ENCODE measurements around the gene PPL. TPM values are rescaled to one million over a fixed set of nuclear protein-coding genes. Genes with fewer than 3 reads are reported as not detected.

PPL gene
- total RNA-seq, result not detected in 2 replicates

GRCh38 chr16:4936991-4937781 lies at the start of gene PPL:
Gene PPL (minus strand): TSS chr16:4937148. CDS start chr16:4937045, 103 bp downstream.
- Mint-ChIP-seq H3K4me1 (ENCODE audit: low read depth) (no peaks in the 10 kb centered on the region), H3K4me3 (peak within 1 kb of the TSS; percentile 68), H3K36me3 (ENCODE audit: low read depth) (peaks cover 1% of the 10 kb centered on the region), H3K9me3 (no peaks in the 10 kb centered on the region), H3K27me3 (ENCODE audit: insufficient read depth) (peaks cover 28% of the 10 kb centered on the region), H3K27ac (no peak within 1 kb of the TSS)
- peak; percentile 7 for DNase-seq (ENCODE audit: low spot score)
- intact Hi-C loops (cut with micrococcal nuclease), result no loop called here

- H3K4me3 Mint-ChIP-seq, result no peak overlapping the region
- intact Hi-C loops (cut with micrococcal nuclease), result no loop called here
These were observed 47.4 kb upstream of the PPL start for GRCh38 chr16:4984174-4984990.

DNA sequence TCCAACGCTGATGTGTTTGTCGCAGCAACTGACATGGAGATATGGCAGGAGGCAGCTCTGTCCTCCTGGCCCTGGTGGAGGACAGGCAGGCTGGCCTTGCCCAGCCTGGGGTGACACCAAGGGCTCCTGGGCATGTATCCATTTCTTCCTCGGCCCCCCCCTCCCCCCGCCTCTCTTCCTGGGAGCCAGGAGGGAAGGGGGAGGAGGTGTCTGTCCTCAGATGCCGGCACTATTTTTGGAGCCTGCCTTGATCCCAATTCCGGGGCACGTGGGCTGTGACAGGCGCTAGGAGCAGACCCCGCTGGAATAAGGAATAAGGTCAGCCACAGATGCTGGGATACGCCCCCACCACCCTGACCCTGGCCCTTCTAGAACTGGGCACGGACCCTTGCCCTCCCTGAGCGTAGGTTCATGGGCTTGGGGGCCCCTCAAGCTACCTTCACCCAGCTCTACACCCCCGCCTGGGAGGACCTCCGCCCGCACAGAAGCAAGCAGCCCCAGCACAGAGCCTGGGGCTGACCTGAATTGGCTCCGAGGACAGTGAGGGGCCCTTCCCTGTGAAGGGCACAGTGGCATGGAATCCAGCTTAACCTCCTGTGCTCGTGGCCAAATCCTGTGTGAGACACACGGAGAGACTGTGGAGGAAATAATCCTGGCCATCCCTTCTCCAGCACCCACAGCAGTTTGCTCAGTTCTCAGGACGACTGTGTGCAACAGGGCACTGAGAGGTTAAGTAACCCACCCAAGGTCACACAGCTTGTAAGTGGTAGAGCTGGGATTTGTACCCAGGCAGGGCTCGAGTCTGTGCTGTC lies 45.3 kb upstream of the PPL start:
- no peaks in the 10 kb centered on the region for H3K4me1 Mint-ChIP-seq (ENCODE audit: low read depth)
- no peaks in the 10 kb centered on the region for H3K36me3 Mint-ChIP-seq (ENCODE audit: low read depth)
- H3K27ac Mint-ChIP-seq, result no peak overlapping the region
- peaks cover 19% of the 10 kb centered on the region for H3K27me3 Mint-ChIP-seq (ENCODE audit: insufficient read depth)
- intact Hi-C loops (cut with micrococcal nuclease), result no loop called here
- DNase-seq (ENCODE audit: low spot score), result no peak
- no peaks in the 10 kb centered on the region for H3K9me3 Mint-ChIP-seq
- H3K4me3 Mint-ChIP-seq, result no peak overlapping the region

More at GRCh38 chr16:4984174-4984990, 47.4 kb upstream of the PPL start:
- no peak for DNase-seq (ENCODE audit: low spot score)
- no peak overlapping the region for H3K27ac Mint-ChIP-seq
- H3K27me3 Mint-ChIP-seq (ENCODE audit: insufficient read depth), result peaks cover 30% of the 10 kb centered on the region
- H3K36me3 Mint-ChIP-seq (ENCODE audit: low read depth), result no peaks in the 10 kb centered on the region
- no peaks in the 10 kb centered on the region for H3K4me1 Mint-ChIP-seq (ENCODE audit: low read depth)
- H3K9me3 Mint-ChIP-seq, result no peaks in the 10 kb centered on the region

DNA sequence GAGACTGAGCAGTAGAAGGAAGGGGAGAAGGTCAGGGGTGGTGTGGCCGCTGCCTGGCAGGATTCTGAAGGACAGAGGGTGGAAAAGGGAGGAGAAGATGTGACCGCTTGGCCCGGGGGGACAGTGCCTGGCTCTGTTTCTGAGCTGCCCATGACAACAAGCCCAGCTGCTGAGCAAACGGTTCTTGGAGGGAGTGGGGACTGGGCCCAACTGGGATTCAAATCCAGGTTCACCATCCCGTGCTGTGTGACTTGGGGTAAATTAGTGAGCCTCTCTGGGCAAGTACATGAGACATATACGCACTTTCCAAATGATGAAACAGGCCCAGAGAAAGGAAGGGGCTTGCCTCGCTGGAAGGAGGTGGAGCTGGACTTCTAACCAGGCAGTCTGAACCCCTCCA lies 44.5 kb upstream of the PPL start:
- no peaks in the 10 kb centered on the region for H3K9me3 Mint-ChIP-seq
- no peak overlapping the region for H3K4me3 Mint-ChIP-seq
- H3K4me1 Mint-ChIP-seq (ENCODE audit: low read depth), result no peaks in the 10 kb centered on the region
- peaks cover 13% of the 10 kb centered on the region for H3K27me3 Mint-ChIP-seq (ENCODE audit: insufficient read depth)
- H3K36me3 Mint-ChIP-seq (ENCODE audit: low read depth), result no peaks in the 10 kb centered on the region
- intact Hi-C loops (cut with micrococcal nuclease), result no loop called here
- no peak for DNase-seq (ENCODE audit: low spot score)
- no peak overlapping the region for H3K27ac Mint-ChIP-seq

GRCh38 chr16:4980691-4981090 lies 43.7 kb upstream of the PPL start:
- Mint-ChIP-seq H3K4me3 (no peak overlapping the region), H3K36me3 (ENCODE audit: low read depth) (no peaks in the 10 kb centered on the region), H3K9me3 (no peaks in the 10 kb centered on the region), H3K27ac (no peak overlapping the region), H3K27me3 (ENCODE audit: insufficient read depth) (peaks cover 5% of the 10 kb centered on the region), H3K4me1 (ENCODE audit: low read depth) (no peaks in the 10 kb centered on the region)
- DNase-seq (ENCODE audit: low spot score), result no peak
- intact Hi-C loops (cut with micrococcal nuclease), result no loop called here

DNA sequence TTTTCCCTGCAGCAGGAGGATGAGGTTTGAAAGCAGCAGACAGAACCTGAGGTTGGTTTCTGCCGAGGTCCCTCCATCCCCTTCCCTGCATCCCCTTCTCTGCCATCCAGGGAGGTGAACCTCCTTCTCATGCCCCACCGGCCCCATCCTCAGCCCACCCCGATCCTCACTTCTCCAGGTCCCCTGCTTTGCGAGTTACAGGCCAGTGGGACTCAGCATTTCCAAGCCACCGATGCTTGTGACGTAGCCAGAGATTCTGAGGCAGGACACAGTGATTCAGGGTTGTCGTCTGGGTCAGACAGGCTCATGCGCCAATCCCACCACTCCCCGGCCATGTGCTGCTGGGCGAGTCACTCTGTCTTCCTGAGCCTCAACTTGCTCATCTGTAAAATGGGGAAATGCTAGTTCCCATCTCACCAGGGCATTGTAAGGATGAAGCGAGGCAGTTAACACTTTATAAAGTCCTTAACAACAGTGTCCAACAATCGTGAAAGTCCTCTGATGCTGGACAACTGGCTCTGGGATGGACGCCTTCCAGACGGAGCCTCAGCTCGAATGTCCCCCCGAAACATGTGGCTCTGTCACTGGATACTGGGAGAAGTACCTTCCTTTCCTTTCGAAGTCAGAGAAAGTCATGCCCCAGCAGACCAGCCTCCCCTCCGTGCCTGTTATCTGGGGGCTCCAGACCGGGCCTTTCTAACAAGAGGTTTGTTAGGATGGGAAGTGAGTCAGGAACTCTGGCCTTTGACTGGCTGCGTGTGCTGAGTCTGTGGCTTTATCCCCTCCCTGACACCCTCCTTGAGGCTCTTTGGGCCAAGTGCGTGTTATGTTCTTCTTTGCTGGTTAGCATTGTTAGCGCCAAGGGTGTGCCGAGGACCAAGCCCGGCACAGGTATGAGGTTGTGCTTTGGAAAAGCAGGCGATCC lies 43.0 kb upstream of the PPL start:
- intact Hi-C loops (cut with micrococcal nuclease), result no loop called here
- H3K27ac Mint-ChIP-seq, result no peak overlapping the region
- no peak for DNase-seq (ENCODE audit: low spot score)
- H3K27me3 Mint-ChIP-seq (ENCODE audit: insufficient read depth), result peaks cover 5% of the 10 kb centered on the region
- no peak overlapping the region for H3K4me3 Mint-ChIP-seq
- H3K9me3 Mint-ChIP-seq, result no peaks in the 10 kb centered on the region
- no peaks in the 10 kb centered on the region for H3K4me1 Mint-ChIP-seq (ENCODE audit: low read depth)
- no peaks in the 10 kb centered on the region for H3K36me3 Mint-ChIP-seq (ENCODE audit: low read depth)

GRCh38 chr16:4979164-4979563 lies 42.2 kb upstream of the PPL start:
- H3K36me3 Mint-ChIP-seq (ENCODE audit: low read depth), result no peaks in the 10 kb centered on the region
- no peak for DNase-seq (ENCODE audit: low spot score)
- intact Hi-C loops (cut with micrococcal nuclease), result no loop called here
- H3K27ac Mint-ChIP-seq, result no peak overlapping the region
- no peaks in the 10 kb centered on the region for H3K9me3 Mint-ChIP-seq
- no peak overlapping the region for H3K4me3 Mint-ChIP-seq
- H3K4me1 Mint-ChIP-seq (ENCODE audit: low read depth), result no peaks in the 10 kb centered on the region
- peaks cover 3% of the 10 kb centered on the region for H3K27me3 Mint-ChIP-seq (ENCODE audit: insufficient read depth)

DNA sequence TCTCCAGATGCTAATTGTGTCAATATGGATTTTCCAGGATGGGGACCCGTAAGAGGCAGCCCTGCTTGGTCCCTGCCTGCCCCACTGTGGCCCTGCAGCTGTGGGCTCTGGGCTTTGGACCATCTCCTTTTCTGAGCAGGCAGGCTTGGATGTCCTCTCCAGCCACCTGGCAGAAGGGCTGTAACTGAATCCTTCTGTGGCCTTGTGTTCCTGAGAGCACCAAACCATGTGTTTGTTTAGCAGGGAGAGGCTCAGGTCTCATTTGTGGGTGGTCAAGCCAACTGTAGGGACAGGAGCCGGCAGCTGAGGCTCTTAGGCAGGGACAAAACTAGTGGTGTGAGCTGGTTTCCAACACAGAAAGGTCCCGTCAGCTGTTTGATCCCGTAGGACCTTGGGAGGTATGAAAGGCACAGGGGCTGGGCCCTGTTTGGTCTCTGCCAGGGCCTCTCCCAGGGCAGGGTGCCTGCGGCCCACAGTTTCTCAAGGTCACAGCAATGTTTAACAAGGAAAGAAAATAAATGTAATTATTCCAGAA lies 39.7 kb upstream of the PPL start:
- intact Hi-C loops (cut with micrococcal nuclease), result no loop called here
- peaks cover 3% of the 10 kb centered on the region for H3K36me3 Mint-ChIP-seq (ENCODE audit: low read depth)
- peaks cover 15% of the 10 kb centered on the region for H3K9me3 Mint-ChIP-seq
- DNase-seq (ENCODE audit: low spot score), result no peak
- no peaks in the 10 kb centered on the region for H3K27me3 Mint-ChIP-seq (ENCODE audit: insufficient read depth)
- no peak overlapping the region for H3K4me3 Mint-ChIP-seq
- H3K27ac Mint-ChIP-seq, result no peak overlapping the region
- peaks cover 6% of the 10 kb centered on the region for H3K4me1 Mint-ChIP-seq (ENCODE audit: low read depth)

DNA sequence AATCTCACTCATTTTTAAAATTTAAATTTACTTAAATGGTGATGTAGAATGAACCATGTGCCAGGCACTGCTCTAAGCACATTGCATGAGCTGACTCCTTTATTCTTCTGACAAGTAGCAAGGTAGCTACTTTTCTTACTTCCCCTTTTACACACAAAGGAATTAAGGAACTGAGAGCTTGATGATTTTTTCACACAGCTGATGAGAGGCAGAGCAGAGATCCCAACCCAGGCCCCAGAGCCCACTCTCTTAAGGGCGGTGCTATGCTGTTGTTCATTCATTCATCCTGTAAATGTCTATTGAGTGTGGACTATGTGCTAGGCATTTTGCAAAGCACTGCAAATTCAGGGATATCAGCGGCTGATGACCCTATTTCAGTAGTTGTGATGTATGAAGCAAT lies 39.1 kb upstream of the PPL start:
- no peak overlapping the region for H3K27ac Mint-ChIP-seq
- no peak overlapping the region for H3K4me3 Mint-ChIP-seq
- H3K36me3 Mint-ChIP-seq (ENCODE audit: low read depth), result peaks cover 3% of the 10 kb centered on the region
- no peak for DNase-seq (ENCODE audit: low spot score)
- no peaks in the 10 kb centered on the region for H3K27me3 Mint-ChIP-seq (ENCODE audit: insufficient read depth)
- peaks cover 21% of the 10 kb centered on the region for H3K9me3 Mint-ChIP-seq
- intact Hi-C loops (cut with micrococcal nuclease), result no loop called here
- H3K4me1 Mint-ChIP-seq (ENCODE audit: low read depth), result peaks cover 6% of the 10 kb centered on the region

- Mint-ChIP-seq H3K4me1 (ENCODE audit: low read depth) (peaks cover 6% of the 10 kb centered on the region), H3K4me3 (no peak overlapping the region), H3K36me3 (ENCODE audit: low read depth) (peaks cover 3% of the 10 kb centered on the region), H3K9me3 (peaks cover 21% of the 10 kb centered on the region), H3K27ac (no peak overlapping the region), H3K27me3 (ENCODE audit: insufficient read depth) (no peaks in the 10 kb centered on the region)
- intact Hi-C loops (cut with micrococcal nuclease), result no loop called here
- DNase-seq (ENCODE audit: low spot score), result no peak
These were observed 36.1 kb upstream of the PPL start for GRCh38 chr16:4972938-4973587.

DNA sequence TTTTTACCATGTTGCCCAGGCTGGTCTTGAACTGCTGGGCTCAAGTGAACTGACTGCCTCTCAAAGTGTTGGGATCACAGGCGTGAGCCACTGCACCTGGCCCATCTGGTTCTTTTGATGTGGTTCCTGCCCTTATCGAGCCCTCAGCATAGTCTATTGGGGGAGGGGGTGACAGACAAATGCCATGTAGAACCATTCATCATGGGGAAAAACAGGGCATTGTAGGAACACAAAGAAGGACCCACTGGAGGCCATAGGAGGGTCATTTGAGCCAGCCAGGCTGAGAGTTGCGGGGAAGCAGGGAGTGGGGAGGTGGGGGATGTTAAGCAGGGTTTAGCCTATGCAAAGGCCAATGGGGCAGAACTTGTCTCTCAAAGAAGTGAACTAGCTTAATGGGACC lies 33.1 kb upstream of the PPL start:
- no peak overlapping the region for H3K27ac Mint-ChIP-seq
- peaks cover 3% of the 10 kb centered on the region for H3K36me3 Mint-ChIP-seq (ENCODE audit: low read depth)
- H3K9me3 Mint-ChIP-seq, result peaks cover 21% of the 10 kb centered on the region
- intact Hi-C loops (cut with micrococcal nuclease), result no loop called here
- no peak overlapping the region for H3K4me3 Mint-ChIP-seq
- DNase-seq (ENCODE audit: low spot score), result no peak
- H3K27me3 Mint-ChIP-seq (ENCODE audit: insufficient read depth), result no peaks in the 10 kb centered on the region
- peaks cover 6% of the 10 kb centered on the region for H3K4me1 Mint-ChIP-seq (ENCODE audit: low read depth)
